Spleen (tissue), 7 donors: ENCODE results near the gene TUBGCP4.

Source experiments
- POLR2A ChIP-seq, 3 donors: fragments of 450-650 bp; IDR thresholded peaks; one replicate each; pipeline ENCODE4 v1.5.1; 2017; ENCODE audit warnings: antibody characterized with exemption in 3 of 3, mild to moderate bottlenecking in 1 of 3
- POLR2AphosphoS5 ChIP-seq, 3 donors: sonication (generic); formaldehyde crosslinking; IDR thresholded peaks; one replicate each; pipeline ENCODE4 v1.5.1; 2017; ENCODE audit warnings: antibody characterized with exemption in 3 of 3
- TF ChIP-seq, protein P1 (sequence below), 11 experiments: fragments of 200-600 bp in 7 of 11; fragments of 450-650 bp in 4 of 11; sonication (generic) in 4 of 11; IDR thresholded peaks in 8 of 11; conservative IDR thresholded peaks in 3 of 11; 1 replicate in 7 of 11; 2 replicates in 4 of 11; pipeline versions ENCODE4 v1.4.0 to v1.8.0; 2016 to 2021; ENCODE audit warnings: antibody characterized with exemption in 11 of 11, inconsistent platforms in 4 of 11, mild to moderate bottlenecking in 1 of 11
- donor health status: DM: no; HTN: no; CAD: no; lungs with moderate emphysema.
- donor health status: DM: no; HTN: no; CAD: no.
- donor health status: DM: no; HTN: no; CAD: no.

- TF ChIP-seq POLR2A (IDR thresholded peaks at IDR 0.05) = no peak
- TF ChIP-seq, protein P1, sequence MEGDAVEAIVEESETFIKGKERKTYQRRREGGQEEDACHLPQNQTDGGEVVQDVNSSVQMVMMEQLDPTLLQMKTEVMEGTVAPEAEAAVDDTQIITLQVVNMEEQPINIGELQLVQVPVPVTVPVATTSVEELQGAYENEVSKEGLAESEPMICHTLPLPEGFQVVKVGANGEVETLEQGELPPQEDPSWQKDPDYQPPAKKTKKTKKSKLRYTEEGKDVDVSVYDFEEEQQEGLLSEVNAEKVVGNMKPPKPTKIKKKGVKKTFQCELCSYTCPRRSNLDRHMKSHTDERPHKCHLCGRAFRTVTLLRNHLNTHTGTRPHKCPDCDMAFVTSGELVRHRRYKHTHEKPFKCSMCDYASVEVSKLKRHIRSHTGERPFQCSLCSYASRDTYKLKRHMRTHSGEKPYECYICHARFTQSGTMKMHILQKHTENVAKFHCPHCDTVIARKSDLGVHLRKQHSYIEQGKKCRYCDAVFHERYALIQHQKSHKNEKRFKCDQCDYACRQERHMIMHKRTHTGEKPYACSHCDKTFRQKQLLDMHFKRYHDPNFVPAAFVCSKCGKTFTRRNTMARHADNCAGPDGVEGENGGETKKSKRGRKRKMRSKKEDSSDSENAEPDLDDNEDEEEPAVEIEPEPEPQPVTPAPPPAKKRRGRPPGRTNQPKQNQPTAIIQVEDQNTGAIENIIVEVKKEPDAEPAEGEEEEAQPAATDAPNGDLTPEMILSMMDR (IDR thresholded peaks at IDR 0.05 in 8 of 11, conservative IDR thresholded peaks at IDR 0.05 in 3 of 11) = no peak
- no peak for TF ChIP-seq POLR2AphosphoS5 (IDR thresholded peaks at IDR 0.05)
These were observed 459 bp upstream of the TUBGCP4 start for GRCh38 chr15:43370310-43370974.
